Esophagus muscularis mucosa (tissue), 4 donors: Measurements from ENCODE around the gene RABL6. TPM values are rescaled to one million over a fixed set of nuclear protein-coding genes. Genes with fewer than 3 reads are reported as not detected.
"Not testable (repeated sequence)": the region's sequence is repeated elsewhere in the genome, so short reads cannot be mapped to it uniquely, and the experiment has no call there.

ENCODE experiments used
- DNase-seq: peaks from one replicate; pipeline ENCODE4 v3.0.0-alpha.2; 2017; ENCODE audit errors: extremely low spot score
- H3K27ac ChIP-seq, 4 donors: fragments of 200-600 bp; sonication (generic); replicated peaks in 1 of 4; 1 replicate in 3 of 4; 2 replicates in 1 of 4; pipeline ENCODE4 v1.5.1; 2016 to 2019; ENCODE audit warnings: mild to moderate bottlenecking in 1 of 4
- H3K27me3 ChIP-seq, 4 donors: fragments of 200-600 bp; sonication (generic); one replicate each; pipeline versions ENCODE4 v1.5.1 to v1.6.0; 2016 to 2019
- H3K36me3 ChIP-seq, 4 donors: fragments of 200-600 bp; sonication (generic); one replicate each; pipeline ENCODE4 v1.5.1; 2016 to 2019
- H3K4me1 ChIP-seq, 4 donors: fragments of 200-600 bp; sonication (generic); one replicate each; pipeline ENCODE4 v1.5.1; 2016 to 2019
- H3K4me3 ChIP-seq, 4 donors: fragments of 200-600 bp; sonication (generic); 1 replicate in 2 of 4; 2 replicates in 2 of 4; pipeline ENCODE4 v1.5.1; 2016 to 2019; ENCODE audit warnings: mild to moderate bottlenecking in 4 of 4, moderate library complexity in 1 of 4
- H3K9me3 ChIP-seq, 4 donors: fragments of 200-600 bp; sonication (generic); 1 replicate in 3 of 4; 2 replicates in 1 of 4; pipeline ENCODE4 v1.5.1; 2016 to 2019
- CTCF ChIP-seq, 3 experiments: fragments of 200-600 bp in 2 of 3; fragments of 450-650 bp in 1 of 3; sonication (generic) in 2 of 3; IDR thresholded peaks; one replicate each; pipeline ENCODE4 v1.5.1; 2017 to 2019; ENCODE audit warnings: antibody characterized with exemption in 3 of 3, mild to moderate bottlenecking in 2 of 3, moderate library complexity in 1 of 3
- EP300 ChIP-seq: sonication (generic); formaldehyde crosslinking; IDR thresholded peaks from one replicate; pipeline ENCODE4 v1.6.1; 2017; ENCODE audit warnings: antibody characterized with exemption
- POLR2A ChIP-seq: fragments of 450-650 bp; IDR thresholded peaks from one replicate; pipeline ENCODE4 v1.6.1; 2017; ENCODE audit warnings: antibody characterized with exemption, moderate library complexity, mild to moderate bottlenecking, low read depth
- POLR2AphosphoS5 ChIP-seq, 2 donors: sonication (generic); formaldehyde crosslinking; IDR thresholded peaks; one replicate each; pipeline ENCODE4 v1.6.1; 2017; ENCODE audit warnings: antibody characterized with exemption in 2 of 2
- WGBS: methylation state at CpG from one replicate; pipeline ENCODE4 v1.1.5; 2018; 5-methylcytosine and 5-hydroxymethylcytosine counted together
- intact Hi-C: fragments of 100-400 bp; cut with DNase I; formaldehyde crosslinking; loops from one replicate; pipeline ENCODE4 v1.15.1; 2023
- total RNA-seq, 4 donors: library from RNA; depleted of rRNA; stranded (reverse); fragments of >200 nt; gene quantifications; one replicate each; pipeline versions ENCODE4 v1.1.0 to v1.2.1, GENCODE V29; 2016

The RABL6 gene
- total RNA-seq, 4 donors from 2014 or later: 56.3 to 110 (median 83.0) TPM

- H3K27ac ChIP-seq: no peak overlapping the region
- no peak for DNase-seq
- TF ChIP-seq POLR2A: no peak
- whole genome bisulfite sequencing: 98% methylated on average over 12 of the region's 21 CpGs
- peaks cover 1 to 10% (median 8%) of the 10 kb centered on the region in 4 donors for H3K4me1 ChIP-seq
- peaks cover 24 to 92% (median 78%) of the 10 kb centered on the region in 4 donors for H3K36me3 ChIP-seq
- H3K9me3 ChIP-seq: no peaks in the 10 kb centered on the region
- intact Hi-C loops: no loop called here
- no peaks in the 10 kb centered on the region for H3K27me3 ChIP-seq
- no peak overlapping the region for H3K4me3 ChIP-seq
Measured at GRCh38 chr9:136835932-136836904, 28.5 kb downstream of the RABL6 start.

- intact Hi-C loops: no loop called here
- TF ChIP-seq CTCF (IDR thresholded peaks at IDR 0.05): no peak
- Histone ChIP-seq H3K9me3 (no peaks in the 10 kb centered on the region), H3K36me3 (peaks cover 14 to 83% (median 67%) of the 10 kb centered on the region in 4 donors), H3K4me1 (peaks cover 12 to 21% (median 19%) of the 10 kb centered on the region in 4 donors), H3K4me3 (no peak overlapping the region), H3K27ac (no peak overlapping the region), H3K27me3 (no peaks in the 10 kb centered on the region)
- 91% methylated on average over 20 of the region's 27 CpGs for WGBS
- DNase-seq: no peak
Measured at GRCh38 chr9:136837146-136837855, 29.6 kb downstream of the RABL6 start.

GRCh38 chr9:136837856-136838277, 30.1 kb downstream of the RABL6 start:
- H3K27me3 ChIP-seq, H3K4me3 ChIP-seq, intact Hi-C loops, DNase-seq, H3K27ac ChIP-seq, H3K9me3 ChIP-seq: not testable (repeated sequence)
- 89% methylated on average over 11 of the region's 15 CpGs for WGBS
- Histone ChIP-seq H3K36me3 (peaks cover 8 to 77% (median 61%) of the 10 kb centered on the region in 4 donors), H3K4me1 (peaks cover 18 to 27% (median 25%) of the 10 kb centered on the region in 4 donors)

- TF ChIP-seq POLR2A (no peak), EP300 (no peak), POLR2AphosphoS5 (IDR thresholded peaks at IDR 0.05) (no peak), CTCF (IDR thresholded peaks at IDR 0.05) (no peak)
- H3K4me3 ChIP-seq: no peak overlapping the region
- DNase-seq: no peak
- peaks cover 0 to 10% (median 4%) of the 10 kb centered on the region in 4 donors for H3K27me3 ChIP-seq
- no peaks in the 10 kb centered on the region for H3K9me3 ChIP-seq
- intact Hi-C loops: no loop called here
- H3K36me3 ChIP-seq: peaks cover 1 to 70% (median 57%) of the 10 kb centered on the region in 4 donors
- H3K27ac ChIP-seq: no peak overlapping the region
- peaks cover 25 to 34% (median 32%) of the 10 kb centered on the region in 4 donors for H3K4me1 ChIP-seq
- 79% methylated on average over 10 of the region's 29 CpGs for WGBS
Measured at GRCh38 chr9:136838314-136839228, 30.8 kb downstream of the RABL6 start.

GRCh38 chr9:136839229-136840139, 31.7 kb downstream of the RABL6 start:
- intact Hi-C loops: no loop called here
- 68% methylated on average over 3 of the region's 36 CpGs for WGBS

More at GRCh38 chr9:136839229-136840139, 31.7 kb downstream of the RABL6 start:
- TF ChIP-seq POLR2A: no peak
- Histone ChIP-seq H3K36me3 (peaks cover 0 to 64% (median 55%) of the 10 kb centered on the region in 4 donors), H3K27me3 (peaks cover 4 to 19% (median 12%) of the 10 kb centered on the region in 4 donors), H3K4me3 (no peak overlapping the region), H3K9me3 (no peaks in the 10 kb centered on the region), H3K27ac (no peak overlapping the region), H3K4me1 (peaks cover 32 to 43% (median 41%) of the 10 kb centered on the region in 4 donors)
- no peak for DNase-seq
